Upper lobe of left lung (tissue), 4 donors: ENCODE measurements around the gene OPN1MW.

Source experiments
- CTCF ChIP-seq, 6 experiments: fragments of 450-650 bp in 4 of 6; fragments of 200-600 bp in 2 of 6; sonication (generic) in 2 of 6; IDR thresholded peaks; one replicate each; pipeline ENCODE4 v1.5.1; 2016 to 2019; ENCODE audit warnings: antibody characterized with exemption in 6 of 6
- POLR2AphosphoS5 ChIP-seq, 2 donors: sonication (generic); formaldehyde crosslinking; IDR thresholded peaks; one replicate each; pipeline ENCODE4 v1.5.1; 2017; ENCODE audit warnings: antibody characterized with exemption in 2 of 2

GRCh38 chrX:154138857-154139256 lies 43.5 kb upstream of the OPN1MW start:
- TF ChIP-seq CTCF (IDR thresholded peaks at IDR 0.05) (no peak), POLR2AphosphoS5 (IDR thresholded peaks at IDR 0.05) (no peak)
